Heart left ventricle (tissue), 13 donors: ENCODE measurements around the gene SORL1.
"Not testable (repeated sequence)": the region's sequence is repeated elsewhere in the genome, so short reads cannot be mapped to it uniquely, and the experiment has no call there.

ENCODE experiments used
- POLR2A ChIP-seq, 2 donors: fragments of 450-650 bp; IDR thresholded peaks; one replicate each; pipeline ENCODE4 v1.6.1; 2017; ENCODE audit warnings: antibody characterized with exemption in 2 of 2, mild to moderate bottlenecking in 2 of 2, moderate library complexity in 2 of 2
- TF ChIP-seq, protein P1 (sequence below), 12 donors: fragments of 200-600 bp; sonication (generic) in 4 of 12; IDR thresholded peaks; one replicate each; pipeline versions ENCODE4 v1.5.0 to v1.8.0; 2018 to 2022; ENCODE audit warnings: antibody characterized with exemption in 12 of 12, mild to moderate bottlenecking in 5 of 12
- donor health status: ischemic (EF 13 %, LVEDD 7.1; RV severe dilation, severe dysfunction).
- donor health status: DM: no; HTN: yes; CAD: no.
- donor health status: DM: no; HTN: no; CAD: no.
- donor health status: ischemic (EF 25% LVEDD 6.9; RV normal size, moderate dysfunction).
- donor health status: ischemic (EF 25% LVEDD 5.7; RV mildly dilated, moderate dysfunction).
- donor health status: ischemic (EF 35%, LVEDD 5.7; RV mildly dilated, moderate dysfunction).
- donor health status: nonischemic (EF 11% LVEDD 7.7; RV severe dilation, severe dysfunction).
- donor health status: DM: yes; HTN: yes; CAD: no.
- donor health status: PGD.
- donor health status: ischemic (EF 29% LVEDD 5.4; RV normal size, mild dysfunction).
- donor health status: nonischemic (EF 23%, LVEDD 6.1; RV moderate dilation, normal function).

DNA sequence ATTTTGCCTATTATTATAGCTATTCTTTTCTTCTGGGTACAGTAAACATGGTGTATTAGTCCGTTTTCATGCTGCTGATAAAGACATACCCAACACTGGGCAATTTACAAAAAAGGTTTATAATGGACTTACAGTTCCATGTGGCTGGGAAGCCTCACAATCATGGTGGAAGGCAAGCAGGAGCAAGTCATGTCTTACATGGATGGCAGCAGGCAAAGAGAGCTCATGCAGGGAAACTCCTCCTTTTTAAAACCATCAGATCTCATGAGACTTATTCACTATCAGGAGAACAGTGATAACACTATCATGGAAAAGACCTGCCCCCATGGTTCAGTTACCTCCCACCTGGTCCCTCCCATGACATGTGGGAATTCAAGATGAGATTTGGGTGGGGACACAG, 54.1 kb downstream of the SORL1 start:
- TF ChIP-seq POLR2A (IDR thresholded peaks at IDR 0.05) = not testable (repeated sequence)
- TF ChIP-seq, protein P1, sequence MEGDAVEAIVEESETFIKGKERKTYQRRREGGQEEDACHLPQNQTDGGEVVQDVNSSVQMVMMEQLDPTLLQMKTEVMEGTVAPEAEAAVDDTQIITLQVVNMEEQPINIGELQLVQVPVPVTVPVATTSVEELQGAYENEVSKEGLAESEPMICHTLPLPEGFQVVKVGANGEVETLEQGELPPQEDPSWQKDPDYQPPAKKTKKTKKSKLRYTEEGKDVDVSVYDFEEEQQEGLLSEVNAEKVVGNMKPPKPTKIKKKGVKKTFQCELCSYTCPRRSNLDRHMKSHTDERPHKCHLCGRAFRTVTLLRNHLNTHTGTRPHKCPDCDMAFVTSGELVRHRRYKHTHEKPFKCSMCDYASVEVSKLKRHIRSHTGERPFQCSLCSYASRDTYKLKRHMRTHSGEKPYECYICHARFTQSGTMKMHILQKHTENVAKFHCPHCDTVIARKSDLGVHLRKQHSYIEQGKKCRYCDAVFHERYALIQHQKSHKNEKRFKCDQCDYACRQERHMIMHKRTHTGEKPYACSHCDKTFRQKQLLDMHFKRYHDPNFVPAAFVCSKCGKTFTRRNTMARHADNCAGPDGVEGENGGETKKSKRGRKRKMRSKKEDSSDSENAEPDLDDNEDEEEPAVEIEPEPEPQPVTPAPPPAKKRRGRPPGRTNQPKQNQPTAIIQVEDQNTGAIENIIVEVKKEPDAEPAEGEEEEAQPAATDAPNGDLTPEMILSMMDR (IDR thresholded peaks at IDR 0.05) = not testable (repeated sequence)
